ENCODE results near the gene IFIT1. TPM values are rescaled to one million over a fixed set of nuclear protein-coding genes. Genes with fewer than 3 reads are reported as not detected.

The IFIT1 gene
- total RNA-seq, 1 experiment from 2014 or later: 2.4 TPM

GRCh38 chr10:89362929-89363328 lies 29.5 kb upstream of the IFIT1 start:
- Histone ChIP-seq H3K4me3 (ENCODE audit: low read depth, low read length, poor library complexity, severe bottlenecking) (no peak overlapping the region), H3K36me3 (ENCODE audit: insufficient read depth, low read length, poor library complexity, severe bottlenecking) (no peaks in the 10 kb centered on the region), H3K4me1 (ENCODE audit: insufficient read depth, low read length, poor library complexity, severe bottlenecking) (peaks cover 1% of the 10 kb centered on the region), H3K27me3 (replicated peaks; ENCODE audit: insufficient read depth, low read depth, low read length, poor library complexity) (no peaks in the 10 kb centered on the region), H3K27ac (ENCODE audit: low read depth, low read length, poor library complexity, severe bottlenecking) (no peak overlapping the region), H3K9me3 (ENCODE audit: low read depth, low read length, poor library complexity, severe bottlenecking) (no peaks in the 10 kb centered on the region)
- intact Hi-C loops (cut with micrococcal nuclease; ENCODE audit: unreplicated experiment): no loop called here
- CTCF ChIA-PET: no interaction called here
- POLR2A ChIA-PET (ENCODE audit: low non-redundant PET): no interaction called here
- TF ChIP-seq EZH2 (IDR thresholded peaks at IDR 0.05; ENCODE audit: borderline replicate concordance, low read depth, low read length, poor library complexity, severe bottlenecking) (no peak), CTCF (conservative IDR thresholded peaks at IDR 0.05; ENCODE audit: low read depth, low read length) (no peak)
- DNase-seq (ENCODE audit: low spot score): no peak
- no TSS peak for BruUV-seq (replicated peaks)

GRCh38 chr10:89363729-89364442 lies 28.5 kb upstream of the IFIT1 start:
- no peaks in the 10 kb centered on the region for H3K9me3 ChIP-seq (ENCODE audit: low read depth, low read length, poor library complexity, severe bottlenecking)
- peaks cover 6% of the 10 kb centered on the region for H3K4me1 ChIP-seq (ENCODE audit: insufficient read depth, low read length, poor library complexity, severe bottlenecking)
- H3K4me3 ChIP-seq (ENCODE audit: low read depth, low read length, poor library complexity, severe bottlenecking): no peak overlapping the region
- TF ChIP-seq EZH2 (IDR thresholded peaks at IDR 0.05; ENCODE audit: borderline replicate concordance, low read depth, low read length, poor library complexity, severe bottlenecking) (no peak), CTCF (conservative IDR thresholded peaks at IDR 0.05; ENCODE audit: low read depth, low read length) (no peak)
- ChIA-PET CTCF (no interaction called here), POLR2A (ENCODE audit: low non-redundant PET) (no interaction called here)
- BruUV-seq (replicated peaks): no TSS peak
- no peak overlapping the region for H3K27ac ChIP-seq (ENCODE audit: low read depth, low read length, poor library complexity, severe bottlenecking)
- H3K36me3 ChIP-seq (ENCODE audit: insufficient read depth, low read length, poor library complexity, severe bottlenecking): no peaks in the 10 kb centered on the region
- intact Hi-C loops (cut with micrococcal nuclease; ENCODE audit: unreplicated experiment): no loop called here
- no peak for DNase-seq (ENCODE audit: low spot score)
- H3K27me3 ChIP-seq (replicated peaks; ENCODE audit: insufficient read depth, low read depth, low read length, poor library complexity): no peaks in the 10 kb centered on the region

- POLR2A ChIA-PET (ENCODE audit: low non-redundant PET): no interaction called here
- Histone ChIP-seq H3K27me3 (replicated peaks; ENCODE audit: insufficient read depth, low read depth, low read length, poor library complexity) (no peaks in the 10 kb centered on the region), H3K4me3 (ENCODE audit: low read depth, low read length, poor library complexity, severe bottlenecking) (no peak overlapping the region), H3K4me1 (ENCODE audit: insufficient read depth, low read length, poor library complexity, severe bottlenecking) (peaks cover 10% of the 10 kb centered on the region), H3K36me3 (ENCODE audit: insufficient read depth, low read length, poor library complexity, severe bottlenecking) (no peaks in the 10 kb centered on the region), H3K27ac (ENCODE audit: low read depth, low read length, poor library complexity, severe bottlenecking) (no peak overlapping the region), H3K9me3 (ENCODE audit: low read depth, low read length, poor library complexity, severe bottlenecking) (no peaks in the 10 kb centered on the region)
- BruUV-seq (replicated peaks): no TSS peak
- TF ChIP-seq EZH2 (IDR thresholded peaks at IDR 0.05; ENCODE audit: borderline replicate concordance, low read depth, low read length, poor library complexity, severe bottlenecking): no peak
- no peak for TF ChIP-seq CTCF (conservative IDR thresholded peaks at IDR 0.05; ENCODE audit: low read depth, low read length)
- intact Hi-C loops (cut with micrococcal nuclease; ENCODE audit: unreplicated experiment): no loop called here
- no peak for DNase-seq (ENCODE audit: low spot score)
- CTCF ChIA-PET: no interaction called here
These were observed 27.9 kb upstream of the IFIT1 start for GRCh38 chr10:89364531-89364930.
